Activated naive CD4-positive, alpha-beta T cell treated with anti-CD3 and anti-CD28 coated beads, Interleukin-2, amount 50 U/mL, for 72 hours (primary cell): ENCODE measurements around the gene MEGF10. TPM values are rescaled to one million over a fixed set of nuclear protein-coding genes. Genes with fewer than 3 reads are reported as not detected.

ENCODE experiments used
- ATAC-seq, 2 donors: fragments of 150-1000 bp; cut with Tn5 transposase; 2 replicates each; pipeline ENCODE4 v1.10.0; 2021; ENCODE audit warnings: mild to moderate bottlenecking in 2 of 2, moderate library complexity in 2 of 2
- DNase-seq, 2 donors: peaks; one replicate each; pipeline ENCODE4 v3.0.0; 2021 to 2022; ENCODE audit warnings: low spot score in 2 of 2
- H3K27ac Mint-ChIP-seq, 2 donors: one replicate each; pipeline ENCODE4 v1.8.0; 2022; ENCODE audit warnings: mild to moderate bottlenecking in 2 of 2, mixed read lengths in 2 of 2
- H3K36me3 Mint-ChIP-seq, 2 donors: one replicate each; pipeline ENCODE4 v1.8.0; 2022; ENCODE audit warnings: mixed read lengths in 2 of 2
- H3K9me3 Mint-ChIP-seq, 2 donors: one replicate each; pipeline ENCODE4 v1.8.0; 2022; ENCODE audit warnings: mixed read lengths in 2 of 2
- total RNA-seq, 2 donors: library from RNA; stranded (reverse); gene quantifications; one replicate each; pipeline ENCODE4 v1.2.3, GENCODE V29; 2022

MEGF10 gene
- total RNA-seq, 2 donors from 2014 or later: 0.07 TPM; not detected in 1

DNA sequence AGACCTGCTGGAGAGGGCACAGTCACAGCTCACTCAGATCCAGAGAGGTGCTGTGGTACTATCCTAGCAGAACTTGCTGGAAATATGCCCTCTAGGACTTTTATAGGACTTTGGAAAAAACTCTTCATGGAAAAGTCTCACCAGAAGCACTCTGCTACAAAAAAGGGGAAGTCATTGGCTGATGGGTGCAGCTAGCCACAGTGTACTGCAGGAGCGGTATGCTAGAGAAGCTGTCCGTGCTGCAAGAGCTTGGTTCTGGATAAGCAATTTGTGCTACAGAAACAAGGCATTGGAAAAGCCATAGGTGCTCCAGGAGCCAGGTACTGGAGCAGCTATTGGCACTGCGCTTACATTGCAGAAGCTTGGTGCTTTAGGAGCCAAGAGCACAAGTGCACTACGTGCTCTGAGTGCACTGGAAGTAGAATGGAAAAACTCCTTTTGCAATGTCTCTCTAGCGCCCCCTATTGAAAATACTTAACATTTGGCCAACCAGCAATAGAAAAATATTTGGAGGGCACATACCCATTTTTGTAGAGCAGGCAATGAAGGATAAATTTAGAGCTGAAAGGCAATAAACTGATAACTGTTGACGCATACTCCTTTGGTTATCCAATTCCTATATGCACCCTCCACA is 83.4 kb downstream of the MEGF10 start:
- DNase-seq (no peak), ATAC-seq (no peak)
- Mint-ChIP-seq H3K27ac (no peak overlapping the region), H3K9me3 (no peaks in the 10 kb centered on the region), H3K36me3 (no peaks in the 10 kb centered on the region)

DNA sequence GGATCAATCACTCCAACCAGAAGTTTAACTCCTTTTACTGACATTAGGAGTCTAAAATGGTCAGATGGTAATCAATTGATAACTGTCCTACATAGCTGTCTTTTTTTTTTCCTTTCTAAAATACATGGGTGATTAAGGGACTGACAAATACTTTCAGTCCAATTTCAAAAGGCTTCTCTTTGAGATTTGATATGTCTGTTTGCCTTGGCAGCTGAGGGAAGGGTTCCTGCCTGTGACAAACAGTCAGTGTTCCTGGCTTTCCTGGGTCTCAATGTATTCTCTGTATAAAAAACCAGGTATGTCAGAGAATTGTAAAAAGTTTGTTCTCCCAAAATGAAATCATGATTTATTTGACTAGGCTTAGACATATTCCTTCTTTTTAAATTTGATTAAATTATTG is 84.5 kb downstream of the MEGF10 start:
- H3K27ac Mint-ChIP-seq: no peak overlapping the region
- no peak for ATAC-seq

DNA sequence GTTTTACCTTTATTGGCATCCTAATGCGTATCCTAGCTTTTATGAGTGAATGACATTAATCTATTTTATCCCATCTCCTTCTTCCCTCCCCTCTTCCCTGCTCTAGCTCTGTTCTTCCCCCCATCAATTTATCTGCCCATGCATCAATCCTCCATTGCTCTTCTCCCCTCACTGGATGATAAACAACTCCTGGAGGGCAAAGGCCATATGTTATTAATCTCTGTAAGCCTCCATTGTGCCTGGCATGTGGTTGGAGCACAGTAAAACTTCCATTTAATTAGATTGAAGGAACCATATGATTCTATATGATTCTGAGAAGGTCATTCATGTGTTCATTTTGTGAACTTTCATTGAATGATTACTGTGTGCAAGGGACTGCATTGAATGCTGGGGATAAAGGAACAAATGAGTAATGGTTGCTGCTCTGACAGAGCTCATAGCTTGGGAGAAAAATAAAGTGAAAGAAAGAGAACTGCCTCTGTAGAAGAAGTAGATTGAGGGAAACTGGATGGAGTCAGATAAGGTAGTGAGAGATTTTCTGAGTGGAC is 85.0 kb downstream of the MEGF10 start:
- no peak overlapping the region for H3K27ac Mint-ChIP-seq

More for the DNA sequence above, 84.5 kb downstream of the MEGF10 start:
- Mint-ChIP-seq H3K9me3 (no peaks in the 10 kb centered on the region), H3K36me3 (no peaks in the 10 kb centered on the region)
- DNase-seq: no peak

DNA sequence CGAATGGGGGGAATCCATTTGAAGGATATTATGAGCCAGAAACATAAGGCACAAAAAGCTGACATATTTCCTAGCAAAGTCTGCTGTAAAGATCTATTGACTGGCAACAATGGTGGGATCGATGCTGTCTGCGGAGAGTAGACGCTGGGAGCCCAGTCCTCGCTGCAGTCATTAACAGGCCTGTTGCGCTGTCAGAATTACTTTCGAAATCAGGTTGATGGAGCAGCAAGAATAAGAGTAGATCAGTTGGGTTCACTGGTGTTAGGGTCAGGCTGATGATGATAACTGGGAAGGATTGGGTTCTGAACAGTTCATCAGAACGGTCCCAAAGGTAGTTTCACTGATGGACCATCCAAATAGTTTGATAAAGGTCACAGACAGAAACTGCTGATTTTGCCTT is 87.1 kb downstream of the MEGF10 start:
- Mint-ChIP-seq H3K27ac (no peak overlapping the region), H3K9me3 (no peaks in the 10 kb centered on the region), H3K36me3 (no peaks in the 10 kb centered on the region)
- no peak for ATAC-seq
- no peak for DNase-seq

More for the DNA sequence above, 85.0 kb downstream of the MEGF10 start:
- ATAC-seq: no peak
- no peak for DNase-seq
- Mint-ChIP-seq H3K9me3 (no peaks in the 10 kb centered on the region), H3K36me3 (no peaks in the 10 kb centered on the region)

DNA sequence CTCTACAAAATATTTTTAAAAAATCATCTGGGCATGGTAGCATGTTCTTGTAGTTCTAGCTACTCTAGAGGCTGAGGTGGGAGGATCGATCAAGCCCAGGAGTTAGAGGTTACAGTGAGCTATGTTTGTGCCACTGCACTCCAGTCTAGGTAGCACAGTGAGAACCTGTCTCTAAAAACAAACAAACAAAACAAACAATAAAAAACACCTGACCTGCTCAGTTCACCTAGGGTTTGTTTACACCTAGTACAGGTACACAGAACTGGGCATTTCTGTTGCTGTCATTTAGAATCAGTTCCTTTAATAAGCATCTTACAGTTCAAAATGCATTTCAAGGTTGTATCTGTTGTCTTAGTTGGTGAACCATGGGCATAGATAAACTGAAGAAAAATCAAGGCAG is 95.3 kb downstream of the MEGF10 start:
- H3K9me3 Mint-ChIP-seq: no peaks in the 10 kb centered on the region
- no peak for DNase-seq
- no peak for ATAC-seq
- peak overlapping the region in 1 of 2 donors; percentile 23 for H3K27ac Mint-ChIP-seq
- no peaks in the 10 kb centered on the region for H3K36me3 Mint-ChIP-seq

DNA sequence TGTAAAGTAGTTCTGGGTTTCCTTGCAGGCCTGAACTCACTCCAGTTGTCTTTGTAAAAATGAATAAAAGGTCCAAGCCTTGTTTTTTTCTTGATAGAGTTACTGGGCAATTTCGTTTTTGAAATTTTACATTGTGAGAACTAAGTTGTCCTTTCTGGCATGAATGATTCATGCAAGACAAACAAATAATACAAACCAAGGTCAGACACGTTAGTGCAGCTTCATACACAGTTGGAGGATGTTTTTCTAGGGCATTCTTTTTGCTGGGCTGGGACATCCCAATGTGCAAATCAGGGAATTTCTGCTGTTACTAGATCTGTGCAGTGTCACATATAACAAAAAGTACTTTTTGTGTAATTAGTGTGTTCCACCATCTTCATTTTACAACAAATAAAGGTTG is 96.0 kb downstream of the MEGF10 start:
- H3K9me3 Mint-ChIP-seq: no peaks in the 10 kb centered on the region
- no peak for DNase-seq
- no peaks in the 10 kb centered on the region for H3K36me3 Mint-ChIP-seq
- no peak for ATAC-seq
- H3K27ac Mint-ChIP-seq: no peak overlapping the region

DNA sequence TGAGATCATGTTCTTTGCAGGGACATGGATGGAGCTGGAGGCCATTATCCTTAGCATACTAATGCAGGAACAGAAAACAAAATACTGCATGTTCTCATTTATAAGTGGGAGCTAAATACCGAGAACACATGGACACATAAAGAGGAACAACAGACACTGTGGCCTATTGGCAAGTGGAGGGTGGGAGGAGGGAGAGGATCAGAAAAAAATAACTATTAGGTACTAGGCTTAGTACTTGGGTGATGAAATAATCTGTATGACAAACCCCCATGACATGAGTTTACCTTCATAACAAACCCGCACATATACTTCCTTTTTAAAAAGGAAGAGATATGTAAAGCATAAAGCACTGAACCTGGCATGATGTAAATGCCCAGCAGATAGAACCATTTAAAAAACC is 99.0 kb downstream of the MEGF10 start:
- DNase-seq (no peak), ATAC-seq (no peak)
- H3K36me3 Mint-ChIP-seq: no peaks in the 10 kb centered on the region
- no peaks in the 10 kb centered on the region for H3K9me3 Mint-ChIP-seq
- no peak overlapping the region for H3K27ac Mint-ChIP-seq

DNA sequence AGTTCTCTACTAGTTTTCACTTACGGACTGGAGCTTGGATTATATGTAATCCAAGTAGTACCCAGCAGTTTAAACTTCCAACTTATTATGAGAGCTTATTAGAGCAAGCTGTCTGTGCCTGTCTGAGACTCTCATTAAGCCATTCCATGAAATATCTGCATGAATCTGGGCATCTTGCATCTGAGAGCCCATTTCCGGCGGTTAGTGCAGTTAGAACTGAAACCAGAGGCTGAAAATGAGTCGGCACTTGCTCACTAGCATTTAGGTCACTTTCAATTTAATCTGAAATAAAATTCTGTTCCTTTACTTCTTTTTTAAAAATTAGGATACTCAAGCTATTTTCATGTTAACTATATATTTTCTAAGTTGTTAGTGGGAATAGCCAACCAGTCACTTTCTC is 102.2 kb downstream of the MEGF10 start:
- no peaks in the 10 kb centered on the region for H3K9me3 Mint-ChIP-seq
- no peak for DNase-seq
- no peaks in the 10 kb centered on the region for H3K36me3 Mint-ChIP-seq

DNA sequence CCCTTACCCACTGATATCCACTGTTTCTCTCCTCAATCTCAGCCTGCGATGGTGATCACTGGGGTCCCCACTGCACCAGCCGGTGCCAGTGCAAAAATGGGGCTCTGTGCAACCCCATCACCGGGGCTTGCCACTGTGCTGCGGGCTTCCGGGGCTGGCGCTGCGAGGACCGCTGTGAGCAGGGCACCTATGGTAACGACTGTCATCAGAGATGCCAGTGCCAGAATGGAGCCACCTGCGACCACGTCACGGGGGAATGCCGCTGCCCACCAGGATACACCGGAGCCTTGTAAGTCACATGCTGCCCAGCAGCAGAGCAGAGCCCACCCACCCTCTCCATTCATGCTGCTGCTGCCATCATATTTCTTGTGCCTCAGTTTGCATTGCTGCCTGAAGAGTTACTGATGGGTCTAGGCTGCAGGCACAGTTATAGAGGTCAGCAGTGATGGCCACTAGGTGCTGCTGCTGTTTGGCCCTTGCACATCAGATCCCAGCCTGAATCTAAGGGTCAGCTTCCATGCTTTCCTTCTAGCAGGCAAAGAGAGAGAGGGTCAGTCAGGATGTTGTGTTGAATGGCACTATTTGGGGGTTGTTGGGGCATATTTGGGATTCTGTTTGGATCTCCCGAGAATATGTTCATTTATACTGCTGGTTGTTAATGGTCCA is 106.0 kb downstream of the MEGF10 start:
- no peak for ATAC-seq
- H3K27ac Mint-ChIP-seq: no peak overlapping the region
- no peaks in the 10 kb centered on the region for H3K36me3 Mint-ChIP-seq
- DNase-seq: no peak
- H3K9me3 Mint-ChIP-seq: no peaks in the 10 kb centered on the region

More for the DNA sequence above, 102.2 kb downstream of the MEGF10 start:
- no peak overlapping the region for H3K27ac Mint-ChIP-seq
- no peak for ATAC-seq

DNA sequence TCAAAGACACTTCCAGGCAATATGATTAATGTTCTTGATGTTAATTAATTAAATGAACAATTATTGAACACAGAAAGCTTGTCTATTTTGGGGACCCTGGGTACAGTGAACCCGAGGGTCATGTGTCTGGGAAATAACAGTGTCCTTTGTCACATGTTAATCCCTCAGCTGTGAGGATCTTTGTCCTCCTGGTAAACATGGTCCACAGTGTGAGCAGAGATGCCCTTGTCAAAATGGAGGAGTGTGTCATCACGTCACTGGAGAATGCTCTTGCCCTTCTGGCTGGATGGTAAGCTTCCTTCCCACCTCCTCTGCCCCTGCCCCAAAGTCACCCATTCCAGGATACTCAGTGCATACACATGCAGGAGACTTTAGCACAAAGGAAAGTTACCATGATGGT is 107.9 kb downstream of the MEGF10 start:
- ATAC-seq (no peak), DNase-seq (no peak)
- no peaks in the 10 kb centered on the region for H3K9me3 Mint-ChIP-seq
- H3K27ac Mint-ChIP-seq: no peak overlapping the region
- H3K36me3 Mint-ChIP-seq: no peaks in the 10 kb centered on the region

DNA sequence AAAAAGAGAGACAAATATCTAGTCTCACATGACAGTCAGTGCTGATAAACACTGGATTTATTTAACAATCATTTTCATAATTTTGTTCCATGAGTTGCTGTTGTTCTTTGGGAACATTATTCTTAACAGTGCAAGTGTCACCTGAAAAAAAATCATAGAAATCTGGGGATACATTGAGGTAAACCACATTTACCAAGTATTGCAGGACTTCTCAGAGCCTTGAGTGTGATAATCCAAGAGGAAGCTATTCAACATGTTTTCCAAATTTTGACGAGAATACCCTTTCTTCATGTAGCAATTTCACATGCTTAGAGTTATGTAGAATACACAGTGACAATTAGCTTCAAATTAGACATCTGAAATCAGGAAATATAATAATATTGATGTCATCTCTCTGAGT is 108.5 kb downstream of the MEGF10 start:
- Mint-ChIP-seq H3K36me3 (no peaks in the 10 kb centered on the region), H3K27ac (no peak overlapping the region), H3K9me3 (no peaks in the 10 kb centered on the region)
- DNase-seq: no peak
- no peak for ATAC-seq

DNA sequence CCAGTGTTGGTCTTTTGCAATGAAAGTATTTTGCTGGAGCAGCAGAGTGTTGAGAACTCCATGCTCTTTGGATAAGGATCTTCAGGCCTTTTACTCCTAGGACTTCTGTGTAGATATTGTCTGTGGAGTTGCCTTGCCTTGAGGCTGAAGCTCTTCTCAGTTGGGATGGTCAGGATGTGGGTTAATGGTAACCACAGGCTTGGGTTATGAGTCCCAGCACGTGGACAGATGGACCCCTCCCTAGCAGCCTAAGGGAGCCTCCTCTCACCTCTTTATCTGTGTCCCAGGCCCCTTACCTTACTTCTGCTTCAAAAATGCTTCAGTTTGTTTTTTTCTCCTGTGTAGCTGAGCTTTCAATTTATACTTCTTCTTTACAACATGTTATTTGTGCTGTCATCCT is 109.9 kb downstream of the MEGF10 start:
- Mint-ChIP-seq H3K36me3 (no peaks in the 10 kb centered on the region), H3K9me3 (no peaks in the 10 kb centered on the region), H3K27ac (no peak overlapping the region)
- ATAC-seq (no peak), DNase-seq (no peak)

DNA sequence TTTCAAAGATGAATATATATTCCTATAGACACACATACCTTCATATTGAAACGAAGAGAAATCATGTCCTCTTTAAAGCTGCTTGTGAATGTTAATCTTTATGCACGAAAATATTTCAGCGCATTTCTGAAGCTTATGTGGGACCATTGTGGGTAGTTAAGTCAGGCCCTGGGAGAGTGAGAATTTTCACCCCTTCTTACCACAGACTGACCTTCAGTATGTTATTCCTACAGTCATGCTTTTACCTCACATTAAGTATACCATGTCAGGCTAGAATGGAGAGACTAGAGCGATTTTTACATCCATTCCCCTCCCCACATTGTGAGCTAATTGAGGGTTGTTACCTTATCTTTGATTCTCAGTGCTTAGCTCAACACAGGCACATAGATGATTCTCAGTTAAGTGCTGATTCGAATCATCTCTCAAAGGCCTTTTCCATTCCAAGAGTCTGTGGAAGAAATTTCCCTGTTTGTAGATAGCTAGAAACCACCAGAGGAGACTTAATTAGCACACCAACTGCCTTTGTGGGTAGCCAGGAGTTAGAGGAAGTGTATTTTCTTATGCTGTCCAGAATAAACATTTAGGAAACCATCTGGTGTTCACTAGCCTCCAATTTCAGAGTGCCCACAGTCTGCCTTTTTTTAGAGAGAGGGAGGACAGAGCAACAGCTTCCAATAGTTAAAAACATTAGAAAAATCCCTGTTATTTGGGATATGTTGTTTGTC is 110.5 kb downstream of the MEGF10 start:
- Mint-ChIP-seq H3K27ac (no peak overlapping the region), H3K9me3 (no peaks in the 10 kb centered on the region), H3K36me3 (no peaks in the 10 kb centered on the region)
- ATAC-seq (no peak), DNase-seq (no peak)

DNA sequence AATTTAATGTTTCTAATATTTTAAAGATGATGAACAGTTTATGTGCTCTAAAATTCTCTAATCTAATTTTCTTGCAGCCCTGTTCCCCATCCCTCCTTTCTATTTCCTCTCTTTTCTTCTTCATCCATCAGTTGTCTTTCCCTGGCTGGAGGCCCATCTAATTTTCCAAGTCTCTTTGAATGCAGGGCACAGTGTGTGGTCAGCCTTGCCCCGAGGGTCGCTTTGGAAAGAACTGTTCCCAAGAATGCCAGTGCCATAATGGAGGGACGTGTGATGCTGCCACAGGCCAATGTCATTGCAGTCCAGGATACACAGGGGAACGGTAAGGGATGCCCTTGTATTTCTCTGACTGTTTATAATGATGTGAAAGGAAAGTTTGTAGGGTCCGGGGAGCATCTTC is 111.8 kb downstream of the MEGF10 start:
- DNase-seq (no peak), ATAC-seq (no peak)
- no peak overlapping the region for H3K27ac Mint-ChIP-seq
- no peaks in the 10 kb centered on the region for H3K36me3 Mint-ChIP-seq
- H3K9me3 Mint-ChIP-seq: no peaks in the 10 kb centered on the region

DNA sequence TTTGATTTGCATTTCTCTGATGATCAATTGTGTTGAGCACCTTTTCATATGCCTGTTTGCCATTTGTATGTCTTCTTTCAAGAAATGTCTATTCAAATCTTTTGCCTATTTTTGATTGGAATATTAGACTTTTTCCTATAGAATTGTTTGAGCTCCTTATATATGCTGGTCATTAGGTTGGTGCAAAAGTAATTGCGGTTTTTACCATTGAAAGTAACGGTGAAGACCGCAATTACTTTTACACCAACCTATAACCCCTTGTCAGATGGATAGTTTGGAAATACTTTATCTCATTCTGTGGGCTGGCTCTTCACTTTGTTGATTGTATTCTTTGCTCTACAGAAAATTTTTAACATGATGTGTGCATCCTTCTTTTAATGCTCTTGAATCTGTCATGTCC is 113.6 kb downstream of the MEGF10 start:
- DNase-seq (no peak), ATAC-seq (no peak)
- H3K27ac Mint-ChIP-seq: no peak overlapping the region
- H3K9me3 Mint-ChIP-seq: no peaks in the 10 kb centered on the region
- H3K36me3 Mint-ChIP-seq: no peaks in the 10 kb centered on the region

DNA sequence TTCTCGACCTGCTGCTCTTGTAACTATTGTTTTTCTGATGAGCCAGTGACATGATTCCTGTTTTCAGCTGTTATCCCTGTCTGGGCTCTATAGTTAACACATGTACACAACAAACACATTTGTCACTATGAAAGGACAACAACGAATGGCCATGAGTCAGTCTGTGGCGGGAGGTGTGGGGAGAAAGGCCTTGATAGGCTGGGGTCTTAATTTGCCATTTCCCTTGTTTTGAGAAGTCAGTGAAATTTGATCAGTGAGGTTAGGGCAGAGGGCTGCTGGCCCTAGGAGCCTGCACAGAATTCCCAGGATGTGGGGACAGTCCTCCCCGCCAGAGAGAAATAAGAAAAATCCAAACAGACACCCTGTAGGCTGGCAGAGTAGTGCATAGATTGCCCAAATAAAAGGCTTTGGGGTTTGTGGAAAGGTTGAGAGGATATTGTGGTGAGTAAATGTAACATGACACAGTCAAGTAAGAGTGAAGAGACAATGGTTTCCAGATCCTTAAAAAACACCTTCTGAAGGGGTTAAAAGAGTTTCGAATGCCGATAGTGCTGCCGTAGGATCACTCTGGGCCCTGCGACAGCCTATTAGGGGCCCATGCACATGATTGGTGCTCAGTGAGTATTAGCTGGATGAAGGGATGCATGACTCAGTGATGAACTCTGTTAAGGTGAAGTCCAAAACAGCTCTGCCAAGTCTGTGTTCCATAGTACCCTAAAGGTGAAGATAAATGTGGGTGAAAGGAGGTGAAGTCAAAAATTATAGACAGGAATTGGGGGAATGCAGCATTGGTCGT is 115.9 kb downstream of the MEGF10 start:
- H3K27ac Mint-ChIP-seq: no peak overlapping the region
- no peak for ATAC-seq
- no peaks in the 10 kb centered on the region for H3K36me3 Mint-ChIP-seq
- no peak for DNase-seq
- H3K9me3 Mint-ChIP-seq: no peaks in the 10 kb centered on the region
